Measurements from ENCODE around the gene CAPZB. TPM values are rescaled to one million over a fixed set of nuclear protein-coding genes. Genes with fewer than 3 reads are reported as not detected.
"Not testable (repeated sequence)": the region's sequence is repeated elsewhere in the genome, so short reads cannot be mapped to it uniquely, and the experiment has no call there.

Gene CAPZB
- polyA plus RNA-seq, 1 experiment, result 312 TPM

DNA sequence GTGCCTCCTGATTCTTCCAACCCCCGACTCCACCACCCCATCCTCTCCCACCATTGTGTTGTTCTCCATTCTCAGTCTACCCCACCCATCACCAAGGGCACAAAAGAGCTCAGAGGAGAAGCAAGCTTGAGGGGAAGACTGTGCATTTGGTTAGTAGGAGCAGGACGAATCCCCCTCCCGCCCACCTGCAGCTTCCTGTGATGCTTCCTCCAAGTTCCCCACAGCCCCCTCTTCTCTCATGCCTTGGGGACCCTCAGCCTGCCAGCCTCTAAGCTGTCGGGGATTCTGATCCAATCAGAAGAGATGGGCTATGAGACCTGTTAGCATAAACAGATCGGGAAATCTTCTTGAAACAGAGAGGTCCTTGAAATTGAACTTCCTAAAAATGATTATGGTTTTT lies 22.2 kb upstream of the CAPZB start:
- TF ChIP-seq, protein P1, sequence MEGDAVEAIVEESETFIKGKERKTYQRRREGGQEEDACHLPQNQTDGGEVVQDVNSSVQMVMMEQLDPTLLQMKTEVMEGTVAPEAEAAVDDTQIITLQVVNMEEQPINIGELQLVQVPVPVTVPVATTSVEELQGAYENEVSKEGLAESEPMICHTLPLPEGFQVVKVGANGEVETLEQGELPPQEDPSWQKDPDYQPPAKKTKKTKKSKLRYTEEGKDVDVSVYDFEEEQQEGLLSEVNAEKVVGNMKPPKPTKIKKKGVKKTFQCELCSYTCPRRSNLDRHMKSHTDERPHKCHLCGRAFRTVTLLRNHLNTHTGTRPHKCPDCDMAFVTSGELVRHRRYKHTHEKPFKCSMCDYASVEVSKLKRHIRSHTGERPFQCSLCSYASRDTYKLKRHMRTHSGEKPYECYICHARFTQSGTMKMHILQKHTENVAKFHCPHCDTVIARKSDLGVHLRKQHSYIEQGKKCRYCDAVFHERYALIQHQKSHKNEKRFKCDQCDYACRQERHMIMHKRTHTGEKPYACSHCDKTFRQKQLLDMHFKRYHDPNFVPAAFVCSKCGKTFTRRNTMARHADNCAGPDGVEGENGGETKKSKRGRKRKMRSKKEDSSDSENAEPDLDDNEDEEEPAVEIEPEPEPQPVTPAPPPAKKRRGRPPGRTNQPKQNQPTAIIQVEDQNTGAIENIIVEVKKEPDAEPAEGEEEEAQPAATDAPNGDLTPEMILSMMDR (IDR thresholded peaks at IDR 0.05; ENCODE audit: low read depth, low read length), result no peak
- H3K27me3 ChIP-seq (ENCODE audit: control insufficient read depth, insufficient read depth, low read length), result no peaks in the 10 kb centered on the region
- ChIA-PET CTCF (interaction anchor here (0.5 to 0.6 kb wide), 2 partner anchors 197 to 234 kb away, joined by 4 to 7 read pairs; no protein-coding TSS in a partner anchor), POLR2A (interaction anchor here (0.7 kb wide), 1 partner anchor 102 kb away, joined by 5 read pairs; no protein-coding TSS in a partner anchor)
- no peak overlapping the region for H3K4me3 ChIP-seq (ENCODE audit: low read depth, low read length)
- no peak overlapping the region for H3K27ac ChIP-seq (ENCODE audit: low read depth, low read length)
- H3K9me3 ChIP-seq (ENCODE audit: control insufficient read depth, insufficient read depth, low read length), result no peaks in the 10 kb centered on the region
- DNase-seq (ENCODE audit: low read depth, low spot score), result no peak

DNA sequence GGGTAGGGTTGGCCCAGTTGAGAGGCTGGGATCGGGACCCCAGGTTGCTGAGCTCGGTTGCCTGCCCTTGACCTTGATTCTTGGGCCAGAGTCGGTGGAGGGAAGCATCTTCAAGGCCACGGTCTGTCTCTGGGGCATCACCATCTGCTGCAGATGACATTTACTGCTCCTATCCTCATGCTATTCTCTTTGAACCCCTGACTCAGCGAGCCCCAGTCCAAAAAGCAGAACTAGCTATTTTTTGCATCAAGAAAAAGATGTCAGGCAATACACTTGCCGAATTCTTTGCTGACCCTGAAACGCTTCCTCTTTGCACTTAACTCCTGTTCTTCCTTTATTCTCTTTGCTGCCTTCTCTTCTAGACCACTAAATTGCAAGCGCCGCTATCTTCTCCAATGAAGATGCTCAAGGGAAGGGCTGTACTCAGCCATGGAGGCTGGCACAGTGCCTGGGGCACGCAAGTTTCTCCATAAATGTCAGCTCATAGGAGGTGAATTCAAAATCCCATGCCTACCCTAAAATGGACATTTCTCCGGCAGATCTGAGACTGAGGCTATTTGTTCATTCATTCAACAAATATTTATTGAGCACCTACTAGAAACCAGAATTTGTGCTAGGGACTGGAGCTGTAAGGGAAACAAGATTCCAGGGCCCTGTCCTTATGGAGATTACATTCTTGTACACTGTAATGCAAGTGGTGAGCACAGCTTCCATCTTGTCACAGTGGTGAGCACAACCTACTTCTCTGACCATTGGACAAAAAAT lies 20.5 kb upstream of the CAPZB start:
- POLR2A ChIA-PET, result no interaction called here
- peak overlapping the region; percentile 95 for H3K27ac ChIP-seq (ENCODE audit: low read depth, low read length)
- no peak for DNase-seq (ENCODE audit: low read depth, low spot score)
- H3K4me3 ChIP-seq (ENCODE audit: low read depth, low read length), result peak overlapping the region; percentile 20; the same call in 1 of the 2 replicates
- TF ChIP-seq, protein P1 (IDR thresholded peaks at IDR 0.05; ENCODE audit: low read depth, low read length), result no peak
- CTCF ChIA-PET, result interaction anchor here (1.0 kb wide), 1 partner anchor 108 kb away, joined by 3 read pairs; no protein-coding TSS in a partner anchor
- H3K9me3 ChIP-seq (ENCODE audit: control insufficient read depth, insufficient read depth, low read length), result no peaks in the 10 kb centered on the region; the same call in 1 of the 2 replicates
- H3K27me3 ChIP-seq (ENCODE audit: control insufficient read depth, insufficient read depth, low read length), result no peaks in the 10 kb centered on the region

DNA sequence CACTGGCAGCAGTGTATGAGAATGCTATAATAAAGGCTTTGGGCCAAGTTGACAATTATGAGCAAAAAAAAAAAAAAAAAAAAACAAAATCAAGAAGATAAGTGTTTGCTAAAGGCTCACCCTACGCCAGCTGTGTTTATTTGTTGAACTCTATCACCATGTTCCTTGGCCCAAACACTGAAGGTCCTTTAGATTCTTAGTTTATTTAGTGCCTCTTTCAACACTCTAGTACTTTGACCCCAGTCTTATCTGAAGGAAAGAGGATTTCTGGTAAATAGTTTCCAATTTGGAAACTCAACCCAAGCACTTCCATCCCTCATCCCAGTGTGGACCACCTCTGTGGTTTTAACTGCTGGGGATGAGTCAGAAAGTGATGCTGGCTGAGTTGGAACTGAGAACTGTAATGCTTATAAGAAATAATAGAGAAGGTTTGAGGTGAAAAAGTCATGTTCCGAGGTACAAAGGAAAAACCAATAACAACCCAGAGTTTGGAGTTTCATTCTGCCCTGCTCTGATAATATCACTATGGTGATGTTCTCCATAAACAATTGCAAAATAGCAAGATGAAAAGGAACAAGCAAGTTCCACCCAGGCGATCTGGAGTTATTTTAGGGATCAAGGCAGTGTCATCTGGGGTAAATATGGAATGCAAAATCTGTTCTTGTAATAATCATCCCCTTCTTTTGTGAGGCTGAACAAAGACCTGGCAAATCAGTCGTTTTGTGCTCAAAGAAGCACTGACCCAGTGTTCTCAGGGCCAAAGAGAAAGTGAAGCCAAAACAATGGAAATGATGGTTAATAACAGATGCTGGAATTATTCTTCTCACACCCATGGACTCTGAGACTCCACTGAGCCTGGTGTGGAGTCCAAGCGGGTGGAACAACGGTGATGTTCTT lies 19.7 kb upstream of the CAPZB start:
- peak; percentile 89 for DNase-seq (ENCODE audit: low read depth, low spot score)
- ChIA-PET CTCF (interaction anchor here (0.6 to 1.0 kb wide), 3 partner anchors 101 to 164 kb away, joined by 3 to 4 read pairs (median 3); no protein-coding TSS in a partner anchor), POLR2A (no interaction called here)
- Histone ChIP-seq H3K9me3 (ENCODE audit: control insufficient read depth, insufficient read depth, low read length) (no peaks in the 10 kb centered on the region; the same call in 1 of the 2 replicates), H3K27me3 (ENCODE audit: control insufficient read depth, insufficient read depth, low read length) (no peaks in the 10 kb centered on the region), H3K4me3 (ENCODE audit: low read depth, low read length) (peak overlapping the region; percentile 20), H3K27ac (ENCODE audit: low read depth, low read length) (peak overlapping the region; percentile 95)
- TF ChIP-seq, protein P1 (IDR thresholded peaks at IDR 0.05; ENCODE audit: low read depth, low read length), result no peak

DNA sequence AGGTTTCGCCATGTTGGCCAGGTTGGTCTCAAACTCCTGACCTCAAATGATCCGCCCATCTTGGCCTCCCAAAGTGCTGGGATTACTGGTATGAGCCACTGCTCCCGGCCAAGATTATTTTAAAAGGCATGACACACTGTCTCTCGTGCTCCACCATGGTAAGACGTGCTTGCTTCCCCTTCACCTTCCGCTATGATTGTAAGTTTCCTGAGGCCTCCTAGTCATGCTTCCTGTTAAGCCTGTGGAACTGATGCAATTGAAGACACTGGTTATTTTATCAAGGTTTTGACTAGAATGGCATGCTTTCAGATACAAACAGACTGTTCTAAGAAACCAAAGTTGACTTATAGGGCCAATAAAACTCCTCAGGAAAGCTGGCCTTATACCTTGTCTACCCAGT lies 16.9 kb upstream of the CAPZB start:
- H3K27me3 ChIP-seq (ENCODE audit: control insufficient read depth, insufficient read depth, low read length); H3K27ac ChIP-seq (ENCODE audit: low read depth, low read length); DNase-seq (ENCODE audit: low read depth, low spot score); POLR2A ChIA-PET; H3K9me3 ChIP-seq (ENCODE audit: control insufficient read depth, insufficient read depth, low read length); H3K4me3 ChIP-seq (ENCODE audit: low read depth, low read length): not testable (repeated sequence)
- CTCF ChIA-PET, result interaction anchor here (0.6 to 2.0 kb wide), 2 partner anchors 152 to 159 kb away, joined by 3 to 5 read pairs; no protein-coding TSS in a partner anchor

DNA sequence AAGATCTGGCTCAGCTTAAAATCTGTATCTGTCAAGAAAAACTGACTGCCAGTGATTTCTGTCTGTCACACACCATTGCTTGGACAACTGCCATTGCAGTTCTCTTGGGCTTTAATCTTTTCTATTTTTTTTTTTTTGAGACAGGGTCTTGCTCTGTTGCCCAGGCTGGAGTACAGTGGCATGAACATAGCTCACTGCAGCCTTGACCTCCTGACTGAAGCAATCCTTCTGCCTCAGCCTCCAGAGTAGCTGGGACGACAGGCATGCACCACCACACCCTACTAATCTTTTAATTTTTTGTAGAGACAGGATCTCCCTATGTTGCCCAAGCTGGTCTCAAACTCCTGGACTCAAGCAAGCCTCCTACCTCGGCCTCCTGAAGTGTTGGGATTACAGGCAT lies 14.5 kb upstream of the CAPZB start:
- DNase-seq (ENCODE audit: low read depth, low spot score); H3K27ac ChIP-seq (ENCODE audit: low read depth, low read length); POLR2A ChIA-PET; H3K4me3 ChIP-seq (ENCODE audit: low read depth, low read length); H3K9me3 ChIP-seq (ENCODE audit: control insufficient read depth, insufficient read depth, low read length); H3K27me3 ChIP-seq (ENCODE audit: control insufficient read depth, insufficient read depth, low read length): not testable (repeated sequence)
- CTCF ChIA-PET, result interaction anchor here (0.9 to 1.2 kb wide), 2 partner anchors 12 to 154 kb away, joined by 4 to 6 read pairs; no protein-coding TSS in a partner anchor

DNA sequence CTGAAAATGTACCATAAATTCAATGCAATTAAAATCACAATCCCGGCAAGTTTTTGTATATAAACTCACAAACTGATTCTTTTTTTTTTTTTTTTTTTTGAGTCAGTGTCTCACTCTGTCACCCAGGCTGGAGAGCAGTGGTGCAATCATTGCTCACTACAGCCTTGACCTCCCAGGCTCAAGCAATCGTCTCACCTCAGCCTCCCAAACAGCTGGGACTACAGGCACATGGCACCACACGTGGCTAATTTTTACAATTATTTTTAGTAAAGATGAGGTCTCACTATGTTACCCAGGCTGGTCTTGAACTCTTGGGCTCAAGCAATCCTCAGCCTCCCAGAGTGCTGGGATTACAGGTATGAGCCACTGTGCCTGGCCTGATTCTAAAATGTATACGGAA lies 12.1 kb upstream of the CAPZB start:
- CTCF ChIA-PET, result interaction anchor here (0.7 to 2.3 kb wide), 2 partner anchors 10 to 188 kb away, joined by 4 to 7 read pairs; no protein-coding TSS in a partner anchor

More for the DNA sequence above, 12.1 kb upstream of the CAPZB start:
- H3K27me3 ChIP-seq (ENCODE audit: control insufficient read depth, insufficient read depth, low read length); H3K4me3 ChIP-seq (ENCODE audit: low read depth, low read length); H3K27ac ChIP-seq (ENCODE audit: low read depth, low read length); DNase-seq (ENCODE audit: low read depth, low spot score); POLR2A ChIA-PET; H3K9me3 ChIP-seq (ENCODE audit: control insufficient read depth, insufficient read depth, low read length): not testable (repeated sequence)
